HG03066 (cell line): ENCODE measurements around the gene SLC39A6.
"Not testable (repeated sequence)": the region's sequence is repeated elsewhere in the genome, so short reads cannot be mapped to it uniquely, and the experiment has no call there.

Experiments
- ATAC-seq: cut with Tn5 transposase; IDR thresholded peaks from one replicate; pipeline ENCODE4 v1.9.1; 2021; ENCODE audit warnings: low read depth; ENCODE audit not compliant: unreplicated experiment

SLC39A6 gene

GRCh38 chr18:36139245-36139644 lies 10.1 kb upstream of the SLC39A6 start:
- ATAC-seq, result no peak

GRCh38 chr18:36135264-36135663 lies 6.1 kb upstream of the SLC39A6 start:
- ATAC-seq, result no peak

GRCh38 chr18:36132756-36133155 lies 3.6 kb upstream of the SLC39A6 start:
- no peak for ATAC-seq

GRCh38 chr18:36131692-36132483 lies 2.7 kb upstream of the SLC39A6 start:
- ATAC-seq, result no peak

GRCh38 chr18:36130883-36131653 lies 1.9 kb upstream of the SLC39A6 start:
- no peak for ATAC-seq

GRCh38 chr18:36130039-36130831 lies 1.1 kb upstream of the SLC39A6 start:
- ATAC-seq, result peak; percentile 18

GRCh38 chr18:36128907-36129299 lies 237 bp downstream of the SLC39A6 start:
- ATAC-seq, result peak; percentile 11

- ATAC-seq, result no peak
Measured at GRCh38 chr18:36128530-36128870, 640 bp downstream of the SLC39A6 start.

- no peak for ATAC-seq
Measured at GRCh38 chr18:36127836-36128529, 1.2 kb downstream of the SLC39A6 start.

GRCh38 chr18:36126668-36127067 lies 2.5 kb downstream of the SLC39A6 start:
- no peak for ATAC-seq

GRCh38 chr18:36124841-36125240 lies 4.3 kb downstream of the SLC39A6 start:
- ATAC-seq, result no peak

- ATAC-seq, result no peak
Measured at GRCh38 chr18:36120297-36120696, 8.8 kb downstream of the SLC39A6 start.

- ATAC-seq, result not testable (repeated sequence)
Measured at GRCh38 chr18:36116771-36117170, 12.4 kb downstream of the SLC39A6 start.

- no peak for ATAC-seq
Measured at GRCh38 chr18:36114738-36115137, 14.4 kb downstream of the SLC39A6 start.

- no peak for ATAC-seq
Measured at GRCh38 chr18:36114251-36114650, 14.9 kb downstream of the SLC39A6 start.

- no peak for ATAC-seq
Measured at GRCh38 chr18:36112302-36112701, 16.8 kb downstream of the SLC39A6 start.

GRCh38 chr18:36109737-36110136 lies 19.4 kb downstream of the SLC39A6 start:
- no peak for ATAC-seq

- no peak for ATAC-seq
Measured at GRCh38 chr18:36108601-36109000, 20.5 kb downstream of the SLC39A6 start.

GRCh38 chr18:36108196-36108595 lies 20.9 kb downstream of the SLC39A6 start:
- ATAC-seq, result no peak

- ATAC-seq, result no peak
Measured at GRCh38 chr18:36107477-36107876, 21.7 kb downstream of the SLC39A6 start.

- ATAC-seq, result no peak
Measured at GRCh38 chr18:36104749-36105148, 24.4 kb downstream of the SLC39A6 start.
